Heart left ventricle (tissue), 16 donors: ENCODE results near the gene CCDC107. TPM values are rescaled to one million over a fixed set of nuclear protein-coding genes. Genes with fewer than 3 reads are reported as not detected.
A peak's percentile ranks its signal among the peaks of the same experiment; 100 is the strongest.
"Not testable (repeated sequence)": the region's sequence is repeated elsewhere in the genome, so short reads cannot be mapped to it uniquely, and the experiment has no call there.

Source experiments
- ATAC-seq, 4 donors: fragments of 200-7000 bp; cut with Tn5 transposase; one replicate each; pipeline ENCODE4 v1.9.1; 2020 to 2022; ENCODE audit warnings: moderate library complexity in 4 of 4, mild to moderate bottlenecking in 3 of 4, moderate number of reproducible peaks in 1 of 4
- DNase-seq, 5 donors: peaks; one replicate each; pipeline ENCODE4 v3.0.0-alpha.2; 2020
- H3K27ac ChIP-seq, 12 donors: fragments of 200-600 bp; sonication (generic) in 4 of 12; one replicate each; pipeline versions ENCODE4 v1.5.0 to v1.8.0; 2016 to 2022; ENCODE audit warnings: mild to moderate bottlenecking in 2 of 12
- H3K27me3 ChIP-seq, 9 donors: fragments of 200-600 bp; sonication (generic) in 2 of 9; one replicate each; pipeline versions ENCODE4 v1.5.1 to v1.8.0; 2016 to 2022; ENCODE audit warnings: mild to moderate bottlenecking in 3 of 9
- H3K36me3 ChIP-seq, 9 donors: fragments of 200-600 bp; sonication (generic) in 2 of 9; one replicate each; pipeline versions ENCODE4 v1.5.0 to v1.8.0; 2018 to 2022; ENCODE audit warnings: mild to moderate bottlenecking in 2 of 9
- H3K4me1 ChIP-seq, 12 donors: fragments of 200-600 bp; sonication (generic) in 4 of 12; one replicate each; pipeline versions ENCODE4 v1.5.0 to v1.8.0; 2016 to 2022; ENCODE audit warnings: mild to moderate bottlenecking in 3 of 12
- H3K4me3 ChIP-seq, 12 donors: fragments of 200-600 bp; sonication (generic) in 4 of 12; one replicate each; pipeline versions ENCODE4 v1.5.0 to v1.8.0; 2017 to 2022; ENCODE audit warnings: mild to moderate bottlenecking in 9 of 12, moderate library complexity in 4 of 12
- H3K9me3 ChIP-seq, 12 donors: fragments of 200-600 bp; sonication (generic) in 4 of 12; one replicate each; pipeline versions ENCODE4 v1.5.0 to v1.8.0; 2016 to 2022; ENCODE audit warnings: mild to moderate bottlenecking in 1 of 12
- POLR2A ChIP-seq, 2 donors: fragments of 450-650 bp; IDR thresholded peaks; one replicate each; pipeline ENCODE4 v1.6.1; 2017; ENCODE audit warnings: antibody characterized with exemption in 2 of 2, mild to moderate bottlenecking in 2 of 2, moderate library complexity in 2 of 2
- WGBS, 4 donors: extraction: QIAGEN DNeasy Blood & Tissue Kit in 2 of 4; methylation state at CpG; one replicate each; pipeline versions ENCODE4 v1.1.5 to v1.1.7; 2013 to 2018; 5-methylcytosine and 5-hydroxymethylcytosine counted together
- intact Hi-C, 10 donors: fragments of 100-400 bp; cut with DNase I; formaldehyde crosslinking; loops; one replicate each; pipeline versions ENCODE4 v1.11.1 to v1.14.2; 2022
- polyA plus RNA-seq, 2 donors: library from polyadenylated mRNA; stranded (reverse); fragments of 200-250 nt; gene quantifications; one replicate each; pipeline ENCODE4 v1.2.3, GENCODE V29; 2013
- total RNA-seq, 9 donors: library from RNA; depleted of rRNA in 2 of 9; stranded (reverse); fragments of >200 nt in 2 of 9; fragmentation: NEBNext Ultra II Directional in 3 of 9; extraction: Animal tissue kit (Norgen Biotek cat#: 25700) in 3 of 9; gene quantifications; one replicate each; pipeline versions ENCODE4 v1.1.0 to v1.2.4, GENCODE V29; 2016 to 2023
- TF ChIP-seq, protein P1 (sequence below), 12 donors: fragments of 200-600 bp; sonication (generic) in 4 of 12; IDR thresholded peaks; one replicate each; pipeline versions ENCODE4 v1.5.0 to v1.8.0; 2018 to 2022; ENCODE audit warnings: antibody characterized with exemption in 12 of 12, mild to moderate bottlenecking in 5 of 12
- donor health status: ischemic (EF 13 %, LVEDD 7.1; RV severe dilation, severe dysfunction).
- donor health status: healthy with polysubstance abuse.
- donor health status: DM: no; HTN: yes; CAD: no.
- donor health status: DM: no; HTN: no; CAD: no.
- donor health status: ischemic (EF 25% LVEDD 6.9; RV normal size, moderate dysfunction).
- donor health status: ischemic (EF 25% LVEDD 5.7; RV mildly dilated, moderate dysfunction).
- donor health status: healthy.
- donor health status: DM: yes; HTN: yes; CAD: no.
- donor health status: ischemic (EF 35%, LVEDD 5.7; RV mildly dilated, moderate dysfunction).
- donor health status: nonischemic (EF 11% LVEDD 7.7; RV severe dilation, severe dysfunction).
- donor health status: DM: yes; HTN: yes; CAD: no.
- donor health status: PGD.
- donor health status: ischemic (EF 29% LVEDD 5.4; RV normal size, mild dysfunction).
- donor health status: nonischemic (EF 23%, LVEDD 6.1; RV moderate dilation, normal function).

Gene CCDC107
- total and polyA plus RNA-seq, 11 donors: 35.5 to 116 (median 46.5) TPM

GRCh38 chr9:35639631-35640030 lies 18.5 kb upstream of the CCDC107 start:
- Histone ChIP-seq H3K27me3 (no peaks in the 10 kb centered on the region), H3K4me3 (no peak overlapping the region), H3K27ac (peak overlapping the region in 1 of 12 donors; percentile 80), H3K36me3 (no peaks in the 10 kb centered on the region), H3K4me1 (peaks cover 0 to 73% (median 0%) of the 10 kb centered on the region in 12 donors), H3K9me3 (no peaks in the 10 kb centered on the region)
- WGBS, 4 donors: 87 to 97% (median 89%) methylated on average over 1 of the region's 1 CpG
- intact Hi-C loops: loop anchor here in 1 of 10 donors (10.0 kb wide), 1 partner anchor 245 kb away; no protein-coding TSS in a partner anchor
- no peak for ATAC-seq
- no peak for DNase-seq
- no peak for TF ChIP-seq POLR2A (IDR thresholded peaks at IDR 0.05)
- TF ChIP-seq, protein P1, sequence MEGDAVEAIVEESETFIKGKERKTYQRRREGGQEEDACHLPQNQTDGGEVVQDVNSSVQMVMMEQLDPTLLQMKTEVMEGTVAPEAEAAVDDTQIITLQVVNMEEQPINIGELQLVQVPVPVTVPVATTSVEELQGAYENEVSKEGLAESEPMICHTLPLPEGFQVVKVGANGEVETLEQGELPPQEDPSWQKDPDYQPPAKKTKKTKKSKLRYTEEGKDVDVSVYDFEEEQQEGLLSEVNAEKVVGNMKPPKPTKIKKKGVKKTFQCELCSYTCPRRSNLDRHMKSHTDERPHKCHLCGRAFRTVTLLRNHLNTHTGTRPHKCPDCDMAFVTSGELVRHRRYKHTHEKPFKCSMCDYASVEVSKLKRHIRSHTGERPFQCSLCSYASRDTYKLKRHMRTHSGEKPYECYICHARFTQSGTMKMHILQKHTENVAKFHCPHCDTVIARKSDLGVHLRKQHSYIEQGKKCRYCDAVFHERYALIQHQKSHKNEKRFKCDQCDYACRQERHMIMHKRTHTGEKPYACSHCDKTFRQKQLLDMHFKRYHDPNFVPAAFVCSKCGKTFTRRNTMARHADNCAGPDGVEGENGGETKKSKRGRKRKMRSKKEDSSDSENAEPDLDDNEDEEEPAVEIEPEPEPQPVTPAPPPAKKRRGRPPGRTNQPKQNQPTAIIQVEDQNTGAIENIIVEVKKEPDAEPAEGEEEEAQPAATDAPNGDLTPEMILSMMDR (IDR thresholded peaks at IDR 0.05): no peak

DNA sequence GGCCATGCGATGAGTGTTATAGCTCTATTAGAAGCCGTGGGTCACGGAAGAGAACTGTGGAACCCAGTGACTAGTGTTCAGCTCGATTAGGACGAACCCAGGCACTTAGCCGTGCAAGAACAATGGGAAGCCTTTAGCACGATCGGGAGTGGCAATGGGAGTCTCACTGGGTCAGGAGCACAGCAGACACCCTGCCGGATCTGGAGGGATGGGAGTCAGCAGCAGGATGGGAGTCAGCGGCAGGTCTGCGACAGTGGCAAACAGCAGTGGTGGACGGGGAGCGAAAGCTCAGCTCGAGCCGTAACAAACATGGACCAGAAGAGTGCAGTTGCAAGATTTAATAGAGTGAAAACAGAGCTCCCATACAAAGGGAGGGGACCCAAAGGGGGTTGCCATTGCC lies 17.7 kb upstream of the CCDC107 start:
- not testable (repeated sequence) for H3K4me3 ChIP-seq, H3K27me3 ChIP-seq, ATAC-seq, H3K36me3 ChIP-seq, H3K9me3 ChIP-seq, DNase-seq
- intact Hi-C loops: loop anchor here in 1 of 10 donors (10.0 kb wide), 1 partner anchor 244 kb away; no protein-coding TSS in a partner anchor
- 94 to 100% (median 97%) methylated on average over 15 of the region's 15 CpGs for WGBS, 4 donors
- peaks cover 0 to 73% (median 0%) of the 10 kb centered on the region in 12 donors for H3K4me1 ChIP-seq
- peak overlapping the region in 1 of 12 donors; percentile 80 for H3K27ac ChIP-seq

DNA sequence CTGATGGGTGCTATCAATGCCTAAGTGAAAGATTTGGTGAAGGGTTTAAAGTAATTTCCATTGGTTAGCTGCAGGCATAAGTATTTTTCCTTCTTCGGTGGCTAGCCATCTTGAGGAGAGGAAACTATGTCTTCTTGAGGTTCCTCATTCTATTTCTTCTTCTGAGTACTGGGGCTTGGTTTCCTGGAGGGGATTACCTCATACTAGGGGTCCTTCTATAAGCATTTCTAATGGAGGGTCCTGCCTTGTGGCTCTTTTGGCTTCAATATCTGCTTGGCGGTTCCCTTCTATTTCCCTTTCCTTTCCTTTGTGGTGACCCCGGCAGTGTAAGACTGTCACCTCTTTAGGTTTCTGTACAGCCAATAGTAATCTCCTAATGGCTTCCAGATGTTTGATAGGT lies 16.6 kb upstream of the CCDC107 start:
- Histone ChIP-seq H3K27ac (peak overlapping the region in 1 of 12 donors; percentile 62), H3K4me1 (peaks cover 0 to 69% (median 4%) of the 10 kb centered on the region in 12 donors)
- DNase-seq, H3K27me3 ChIP-seq, ATAC-seq, H3K36me3 ChIP-seq, H3K4me3 ChIP-seq, H3K9me3 ChIP-seq: not testable (repeated sequence)
- WGBS, 4 donors: 88 to 95% (median 90%) methylated on average over 3 of the region's 3 CpGs
- intact Hi-C loops: loop anchor here in 1 of 10 donors (10.0 kb wide), 1 partner anchor 243 kb away; no protein-coding TSS in a partner anchor

GRCh38 chr9:35643046-35643445 lies 15.0 kb upstream of the CCDC107 start:
- TF ChIP-seq, protein P1 (IDR thresholded peaks at IDR 0.05): no peak
- no peak for TF ChIP-seq POLR2A (IDR thresholded peaks at IDR 0.05)
- H3K9me3 ChIP-seq: no peaks in the 10 kb centered on the region
- peaks cover 0 to 65% (median 8%) of the 10 kb centered on the region in 12 donors for H3K4me1 ChIP-seq
- 92 to 95% (median 94%) methylated on average over 12 of the region's 12 CpGs for WGBS, 4 donors
- no peaks in the 10 kb centered on the region for H3K36me3 ChIP-seq
- intact Hi-C loops: loop anchor here in 1 of 10 donors (10.0 kb wide), 1 partner anchor 242 kb away; no protein-coding TSS in a partner anchor
- no peak for ATAC-seq
- no peak overlapping the region for H3K27ac ChIP-seq
- no peak for DNase-seq
- H3K4me3 ChIP-seq: no peak overlapping the region
- no peaks in the 10 kb centered on the region for H3K27me3 ChIP-seq

DNA sequence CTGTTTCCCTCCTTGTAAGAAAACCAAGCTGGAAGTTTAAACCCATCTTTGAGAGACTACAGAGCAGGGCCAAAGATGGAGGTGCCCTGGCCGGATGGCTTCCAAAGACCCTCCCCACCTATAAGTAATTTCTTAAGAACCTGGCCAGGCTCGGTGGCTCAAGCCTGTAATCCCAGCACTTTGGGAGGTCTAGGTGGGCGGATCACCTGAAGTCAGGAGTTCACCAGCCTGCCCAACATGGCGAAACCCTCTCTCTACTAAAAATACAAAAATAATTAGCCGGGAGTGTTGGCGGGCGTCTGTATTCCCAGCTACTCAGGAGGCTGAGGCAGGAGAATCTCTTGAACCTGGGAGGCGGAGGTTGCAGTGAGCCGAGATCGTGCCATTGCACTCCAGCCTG lies 12.4 kb upstream of the CCDC107 start:
- not testable (repeated sequence) for H3K36me3 ChIP-seq, ATAC-seq, H3K9me3 ChIP-seq, DNase-seq, H3K27me3 ChIP-seq
- Histone ChIP-seq H3K4me3 (peak overlapping the region in 11 of 12 donors; percentile 50 to 77 (median 64)), H3K27ac (peak overlapping the region in 7 of 12 donors; percentile 54 to 89 (median 86)), H3K4me1 (peaks cover 0 to 72% (median 9%) of the 10 kb centered on the region in 12 donors)
- intact Hi-C loops: loop anchor here in 5 of 10 donors (1.0 to 10.0 kb wide), 8 partner anchors 41 to 239 kb away; partner anchors contain the start of genes TESK1 (in 1 of the 5) and TPM2 (in 1 of the 5)
- WGBS, 4 donors: 57 to 72% (median 58%) methylated on average over 9 to 10 of the region's 10 CpGs
